Vagina (tissue), 2 donors: Measurements from ENCODE around the gene UBE2V1. TPM values are rescaled to one million over a fixed set of nuclear protein-coding genes. Genes with fewer than 3 reads are reported as not detected.

ENCODE experiments used
- DNase-seq, 2 donors: peaks; one replicate each; pipeline ENCODE4 v3.0.0-alpha.2; 2017; ENCODE audit errors: extremely low spot score in 2 of 2
- H3K27ac ChIP-seq: fragments of 200-600 bp; sonication (generic); one replicate; pipeline ENCODE4 v1.5.1; 2019
- H3K27me3 ChIP-seq: fragments of 200-600 bp; sonication (generic); one replicate; pipeline ENCODE4 v1.5.1; 2019
- H3K36me3 ChIP-seq, 2 donors: fragments of 200-600 bp; sonication (generic); one replicate each; pipeline ENCODE4 v1.5.1; 2017 to 2019
- H3K4me1 ChIP-seq: fragments of 200-600 bp; sonication (generic); one replicate; pipeline ENCODE4 v1.5.1; 2019
- H3K4me3 ChIP-seq, 2 donors: fragments of 200-600 bp; sonication (generic); 1 replicate in 1 of 2; 2 replicates in 1 of 2; pipeline ENCODE4 v1.5.1; 2016 to 2019
- H3K9me3 ChIP-seq: fragments of 200-600 bp; sonication (generic); one replicate; pipeline ENCODE4 v1.5.1; 2019
- CTCF ChIP-seq, 3 experiments: fragments of 450-650 bp in 2 of 3; fragments of 200-600 bp in 1 of 3; sonication (generic) in 1 of 3; IDR thresholded peaks; one replicate each; pipeline ENCODE4 v1.5.1; 2017 to 2019; ENCODE audit warnings: antibody characterized with exemption in 3 of 3, mild to moderate bottlenecking in 2 of 3, moderate library complexity in 2 of 3
- POLR2A ChIP-seq, 2 donors: fragments of 450-650 bp; IDR thresholded peaks; one replicate each; pipeline ENCODE4 v1.6.1; 2017; ENCODE audit warnings: antibody characterized with exemption in 2 of 2, mild to moderate bottlenecking in 2 of 2, moderate library complexity in 2 of 2
- POLR2AphosphoS5 ChIP-seq, 2 donors: sonication (generic); formaldehyde crosslinking; IDR thresholded peaks; one replicate each; pipeline ENCODE4 v1.9.0; 2017; ENCODE audit warnings: antibody characterized with exemption in 2 of 2, mild to moderate bottlenecking in 2 of 2, low read depth in 1 of 2; ENCODE audit not compliant: insufficient read depth in 1 of 2
- intact Hi-C: fragments of 100-400 bp; cut with DNase I; formaldehyde crosslinking; loops from one replicate; pipeline ENCODE4 v1.15.1; 2023
- total RNA-seq: library from RNA; depleted of rRNA; stranded (reverse); fragments of >200 nt; gene quantifications from one replicate; pipeline ENCODE4 v1.2.3, GENCODE V29; 2016

UBE2V1 gene
- total RNA-seq, 1 donor from 2014 or later, result 74.2 TPM

DNA sequence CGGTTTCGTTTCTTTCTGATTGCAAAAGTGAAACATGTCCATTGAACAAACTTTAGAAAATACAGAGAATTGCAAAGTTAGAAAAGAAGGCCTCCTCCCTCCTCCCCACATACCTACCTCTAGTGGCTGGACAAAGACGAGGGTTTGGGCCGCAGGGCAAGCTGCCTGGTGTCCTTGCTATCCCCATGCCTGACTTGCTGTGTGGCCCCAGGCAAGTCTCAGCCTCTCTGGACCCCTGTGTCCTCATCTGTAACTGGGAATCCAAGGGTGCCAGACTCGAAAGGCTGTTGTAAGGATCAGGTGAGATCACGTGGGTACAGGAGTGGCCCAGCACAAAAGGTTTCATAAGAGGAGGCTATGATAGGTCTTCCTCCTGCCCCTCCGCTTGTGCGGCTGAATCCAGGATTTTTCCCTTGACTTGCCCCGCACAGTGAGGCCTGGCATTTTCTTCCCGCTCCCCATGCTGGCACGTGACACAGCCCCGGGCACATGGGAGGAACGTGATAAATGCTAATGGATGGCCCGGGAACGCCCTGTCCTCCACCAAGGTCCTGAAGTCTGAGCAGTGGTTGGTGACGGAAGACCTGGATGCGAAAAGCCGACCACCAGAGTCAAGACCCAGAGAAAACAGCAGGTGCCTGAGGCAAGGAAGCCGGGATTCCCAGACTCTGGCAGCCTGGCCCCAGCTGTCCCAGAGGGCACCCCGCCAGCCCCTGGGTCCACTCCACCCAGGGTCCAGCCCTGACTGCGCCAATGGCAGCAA lies 55.8 kb downstream of the UBE2V1 start:
- intact Hi-C loops, result no loop called here
- Histone ChIP-seq H3K9me3 (no peaks in the 10 kb centered on the region), H3K27me3 (no peaks in the 10 kb centered on the region), H3K27ac (no peak overlapping the region), H3K4me1 (peaks cover 28% of the 10 kb centered on the region), H3K36me3 (no peaks in the 10 kb centered on the region), H3K4me3 (no peak overlapping the region)
- no peak for TF ChIP-seq CTCF (IDR thresholded peaks at IDR 0.05)
- TF ChIP-seq POLR2AphosphoS5 (IDR thresholded peaks at IDR 0.05; ENCODE audit: insufficient read depth in 1 of 2, low read depth in 1 of 2), result no peak
- TF ChIP-seq POLR2A (IDR thresholded peaks at IDR 0.05), result no peak
- no peak for DNase-seq

DNA sequence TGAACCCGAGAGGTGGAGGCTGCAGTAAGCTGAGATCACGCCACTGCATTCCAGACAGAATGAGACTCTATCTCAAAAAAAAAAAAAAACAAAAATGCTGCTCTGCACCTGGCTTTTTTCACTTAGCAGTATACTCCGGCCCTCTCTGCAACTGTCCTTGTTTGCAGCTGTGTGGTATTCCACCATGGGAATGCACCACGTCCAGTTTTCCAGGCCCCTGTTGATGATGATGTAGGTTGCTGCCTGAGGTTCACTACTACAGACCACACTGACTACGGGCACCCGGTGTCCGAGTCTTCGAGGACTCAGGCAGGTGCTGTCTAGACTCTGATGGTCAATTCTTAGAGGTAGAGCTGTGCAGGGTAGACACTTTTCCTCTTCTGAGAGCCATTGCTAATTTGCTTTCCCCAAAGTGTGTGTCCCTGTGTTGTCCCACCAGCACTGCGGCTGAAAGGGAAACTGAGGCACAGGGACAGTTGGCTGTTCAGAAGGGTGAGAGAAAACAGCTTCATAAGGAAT lies 56.5 kb downstream of the UBE2V1 start:
- TF ChIP-seq POLR2AphosphoS5 (IDR thresholded peaks at IDR 0.05; ENCODE audit: insufficient read depth in 1 of 2, low read depth in 1 of 2) (no peak), POLR2A (IDR thresholded peaks at IDR 0.05) (no peak), CTCF (IDR thresholded peaks at IDR 0.05) (no peak)
- H3K36me3 ChIP-seq, result no peaks in the 10 kb centered on the region
- H3K27ac ChIP-seq, result no peak overlapping the region
- no peaks in the 10 kb centered on the region for H3K9me3 ChIP-seq
- DNase-seq, result no peak
- no peak overlapping the region for H3K4me3 ChIP-seq
- H3K27me3 ChIP-seq, result no peaks in the 10 kb centered on the region
- H3K4me1 ChIP-seq, result peaks cover 28% of the 10 kb centered on the region
- intact Hi-C loops, result no loop called here

DNA sequence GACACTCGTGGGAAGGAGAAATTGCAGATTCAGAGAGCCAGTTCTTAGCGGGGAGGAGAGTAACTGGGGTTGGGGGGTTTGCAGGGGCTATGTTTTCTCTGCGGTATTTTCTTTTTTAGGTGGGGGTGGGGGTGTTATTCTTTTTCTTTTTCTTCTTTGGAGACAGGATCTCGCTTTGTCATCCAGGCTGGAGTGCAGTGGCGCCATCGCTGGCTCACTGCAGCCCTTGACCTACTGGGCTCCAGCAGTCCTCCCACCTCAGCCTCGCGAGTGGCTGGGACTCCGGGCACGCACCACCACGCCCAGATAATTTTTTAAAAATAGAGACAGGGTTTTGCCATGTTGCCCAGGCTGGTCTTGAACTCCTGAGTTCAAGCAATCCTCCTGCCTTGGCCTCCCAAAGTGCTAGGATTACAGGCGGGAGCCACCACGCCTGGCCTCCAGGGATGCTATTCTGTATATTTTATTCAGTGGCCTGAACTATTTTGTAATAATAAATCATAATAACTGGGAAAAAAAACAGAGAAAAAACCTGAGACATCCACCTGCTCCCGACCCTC lies 57.3 kb downstream of the UBE2V1 start:
- Histone ChIP-seq H3K4me1 (peaks cover 28% of the 10 kb centered on the region), H3K9me3 (no peaks in the 10 kb centered on the region), H3K4me3 (no peak overlapping the region), H3K27me3 (no peaks in the 10 kb centered on the region), H3K36me3 (no peaks in the 10 kb centered on the region), H3K27ac (no peak overlapping the region)
- intact Hi-C loops, result no loop called here
- TF ChIP-seq POLR2A (IDR thresholded peaks at IDR 0.05), result no peak
- no peak for TF ChIP-seq CTCF (IDR thresholded peaks at IDR 0.05)
- no peak for TF ChIP-seq POLR2AphosphoS5 (IDR thresholded peaks at IDR 0.05; ENCODE audit: insufficient read depth in 1 of 2, low read depth in 1 of 2)
- no peak for DNase-seq

DNA sequence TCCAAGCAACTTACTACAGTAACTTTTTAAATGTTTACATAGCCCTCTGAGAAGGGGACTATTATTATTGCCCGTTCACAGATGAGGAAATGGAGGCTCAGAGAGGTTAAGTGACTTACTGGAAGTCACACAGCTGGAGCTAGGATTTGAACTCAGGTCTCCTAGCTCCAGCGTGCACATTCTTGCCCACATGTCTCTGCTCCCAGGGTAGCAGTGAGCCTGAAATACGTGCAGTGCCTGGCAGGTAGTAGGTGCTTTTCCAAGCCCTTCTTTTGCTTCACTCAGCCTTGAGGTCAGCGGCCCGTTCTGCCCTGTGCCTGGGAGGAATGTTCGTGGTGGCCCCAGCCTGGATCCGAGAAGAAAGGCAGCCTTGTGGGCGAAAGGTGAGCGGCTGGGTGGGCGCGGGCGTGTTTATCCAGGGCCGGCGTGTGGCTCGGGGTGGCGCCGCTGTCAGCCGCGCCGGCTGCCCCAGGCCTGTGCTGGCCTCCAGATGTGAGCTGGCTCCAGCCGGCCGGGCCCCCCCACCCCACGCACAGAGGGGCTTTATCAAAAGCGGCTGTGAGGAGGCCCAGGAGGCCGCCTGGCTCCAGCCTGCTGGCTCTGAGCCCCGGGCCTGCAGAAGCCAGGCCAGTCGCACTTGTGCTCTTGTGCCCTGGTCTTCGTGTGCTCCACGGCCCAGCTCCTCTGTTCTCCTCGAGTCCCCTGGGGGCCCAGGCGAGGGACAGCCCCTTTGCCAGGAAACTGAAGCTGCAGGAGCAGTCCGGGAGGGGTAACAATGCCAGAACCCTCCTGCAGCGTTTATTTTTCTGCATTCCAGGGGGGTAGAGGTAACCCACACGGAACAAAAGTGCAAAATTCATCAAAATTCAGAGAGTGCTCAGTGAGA lies 58.1 kb downstream of the UBE2V1 start:
- H3K4me1 ChIP-seq, result peaks cover 28% of the 10 kb centered on the region
- H3K9me3 ChIP-seq, result no peaks in the 10 kb centered on the region
- no peak for DNase-seq
- H3K36me3 ChIP-seq, result no peaks in the 10 kb centered on the region
- no peak overlapping the region for H3K27ac ChIP-seq
- H3K27me3 ChIP-seq, result no peaks in the 10 kb centered on the region
- intact Hi-C loops, result no loop called here
- H3K4me3 ChIP-seq, result no peak overlapping the region
- TF ChIP-seq POLR2A (IDR thresholded peaks at IDR 0.05), result no peak
- TF ChIP-seq POLR2AphosphoS5 (IDR thresholded peaks at IDR 0.05; ENCODE audit: insufficient read depth in 1 of 2, low read depth in 1 of 2), result peak in 1 of 2 donors; percentile 39
- TF ChIP-seq CTCF (IDR thresholded peaks at IDR 0.05), result no peak
